ENCODE data around the gene SYT17.

DNA sequence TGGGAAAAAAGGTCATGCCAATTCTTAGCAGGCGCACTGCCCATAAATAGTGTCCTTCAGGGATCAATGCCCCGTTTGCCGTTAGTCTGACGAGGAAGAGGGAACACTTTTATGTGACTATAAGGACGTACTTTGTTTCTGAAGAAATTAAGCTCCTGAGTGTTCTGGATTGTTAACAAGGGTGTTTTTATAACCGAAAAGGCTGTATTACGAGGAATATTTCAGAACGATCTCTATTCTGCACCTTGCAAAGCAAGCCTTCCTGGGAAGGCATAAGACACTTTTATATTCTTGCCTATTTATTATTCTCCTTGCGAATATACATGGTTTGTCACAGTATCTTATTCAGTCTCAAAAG, 24.5 kb upstream of the SYT17 start:
- TF ChIP-seq CTCF (conservative IDR thresholded peaks at IDR 0.05; ENCODE audit: low read depth, low read length) (no peak), EZH2phosphoT487 (IDR thresholded peaks at IDR 0.05; ENCODE audit: borderline replicate concordance, low read length) (no peak)
